Measurements from ENCODE around the gene CACNA1B. TPM values are rescaled to one million over a fixed set of nuclear protein-coding genes. Genes with fewer than 3 reads are reported as not detected.

CACNA1B gene
- total RNA-seq, 6 experiments from 2014 or later: not detected

- H3K27ac Mint-ChIP-seq: no peak overlapping the region
- H3K36me3 Mint-ChIP-seq (ENCODE audit: low read depth): peaks cover 10% of the 10 kb centered on the region; the same call in 1 of the 2 replicates
- H3K4me1 Mint-ChIP-seq (ENCODE audit: low read depth): no peaks in the 10 kb centered on the region
- TF ChIP-seq, protein P1, sequence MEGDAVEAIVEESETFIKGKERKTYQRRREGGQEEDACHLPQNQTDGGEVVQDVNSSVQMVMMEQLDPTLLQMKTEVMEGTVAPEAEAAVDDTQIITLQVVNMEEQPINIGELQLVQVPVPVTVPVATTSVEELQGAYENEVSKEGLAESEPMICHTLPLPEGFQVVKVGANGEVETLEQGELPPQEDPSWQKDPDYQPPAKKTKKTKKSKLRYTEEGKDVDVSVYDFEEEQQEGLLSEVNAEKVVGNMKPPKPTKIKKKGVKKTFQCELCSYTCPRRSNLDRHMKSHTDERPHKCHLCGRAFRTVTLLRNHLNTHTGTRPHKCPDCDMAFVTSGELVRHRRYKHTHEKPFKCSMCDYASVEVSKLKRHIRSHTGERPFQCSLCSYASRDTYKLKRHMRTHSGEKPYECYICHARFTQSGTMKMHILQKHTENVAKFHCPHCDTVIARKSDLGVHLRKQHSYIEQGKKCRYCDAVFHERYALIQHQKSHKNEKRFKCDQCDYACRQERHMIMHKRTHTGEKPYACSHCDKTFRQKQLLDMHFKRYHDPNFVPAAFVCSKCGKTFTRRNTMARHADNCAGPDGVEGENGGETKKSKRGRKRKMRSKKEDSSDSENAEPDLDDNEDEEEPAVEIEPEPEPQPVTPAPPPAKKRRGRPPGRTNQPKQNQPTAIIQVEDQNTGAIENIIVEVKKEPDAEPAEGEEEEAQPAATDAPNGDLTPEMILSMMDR (IDR thresholded peaks at IDR 0.05): no peak
- no peak overlapping the region for H3K4me3 Mint-ChIP-seq
- DNase-seq: no peak
- H3K27me3 Mint-ChIP-seq (ENCODE audit: insufficient read depth): peaks cover 2% of the 10 kb centered on the region
- H3K9me3 Mint-ChIP-seq: peaks cover 76% of the 10 kb centered on the region
Measured at GRCh38 chr9:138098908-138099791, 221.6 kb downstream of the CACNA1B start.

GRCh38 chr9:138099803-138100598 is 222.4 kb downstream of the CACNA1B start:
- TF ChIP-seq, protein P1 (IDR thresholded peaks at IDR 0.05): no peak
- Mint-ChIP-seq H3K27ac (no peak overlapping the region), H3K27me3 (ENCODE audit: insufficient read depth) (peaks cover 2% of the 10 kb centered on the region), H3K4me1 (ENCODE audit: low read depth) (no peaks in the 10 kb centered on the region), H3K36me3 (ENCODE audit: low read depth) (peaks cover 10% of the 10 kb centered on the region; the same call in 1 of the 2 replicates), H3K4me3 (no peak overlapping the region), H3K9me3 (peaks cover 77% of the 10 kb centered on the region)
- no peak for DNase-seq

DNA sequence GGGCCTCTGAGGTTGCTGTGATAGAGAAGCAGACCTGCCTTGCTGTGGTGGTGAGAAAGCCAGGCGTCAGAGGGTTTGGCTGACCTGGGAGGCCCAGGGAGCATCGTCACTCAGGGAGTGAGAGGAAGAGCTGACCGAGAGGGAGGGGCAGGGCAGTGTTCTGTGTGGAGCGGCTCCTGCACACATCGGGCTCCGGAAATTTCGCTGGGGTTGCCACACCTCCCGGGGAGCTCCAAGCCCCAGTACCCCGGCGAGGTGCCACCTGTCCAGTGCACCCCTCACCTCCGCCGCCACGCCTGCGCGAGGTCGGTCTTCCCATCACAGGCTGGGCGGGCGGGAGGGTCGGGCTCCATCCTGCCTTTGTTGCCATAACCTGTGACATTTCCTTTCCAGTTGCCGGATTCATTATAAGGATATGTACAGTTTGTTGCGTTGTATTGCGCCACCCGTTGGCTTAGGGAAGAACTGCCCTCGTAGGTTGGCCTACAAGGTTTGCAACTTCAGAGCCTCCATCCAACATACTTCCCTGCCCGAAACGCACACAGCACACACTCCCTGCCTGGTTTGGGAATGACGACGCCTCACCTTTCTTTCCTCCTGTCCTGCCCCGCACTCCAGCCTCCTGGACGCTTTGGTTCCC is 223.2 kb downstream of the CACNA1B start:
- Mint-ChIP-seq H3K27ac (no peak overlapping the region), H3K9me3 (peaks cover 69% of the 10 kb centered on the region), H3K36me3 (ENCODE audit: low read depth) (peaks cover 10% of the 10 kb centered on the region; the same call in 1 of the 2 replicates), H3K4me1 (ENCODE audit: low read depth) (no peaks in the 10 kb centered on the region), H3K27me3 (ENCODE audit: insufficient read depth) (peaks cover 2% of the 10 kb centered on the region), H3K4me3 (no peak overlapping the region)
- DNase-seq: no peak
- TF ChIP-seq, protein P1 (IDR thresholded peaks at IDR 0.05): no peak

DNA sequence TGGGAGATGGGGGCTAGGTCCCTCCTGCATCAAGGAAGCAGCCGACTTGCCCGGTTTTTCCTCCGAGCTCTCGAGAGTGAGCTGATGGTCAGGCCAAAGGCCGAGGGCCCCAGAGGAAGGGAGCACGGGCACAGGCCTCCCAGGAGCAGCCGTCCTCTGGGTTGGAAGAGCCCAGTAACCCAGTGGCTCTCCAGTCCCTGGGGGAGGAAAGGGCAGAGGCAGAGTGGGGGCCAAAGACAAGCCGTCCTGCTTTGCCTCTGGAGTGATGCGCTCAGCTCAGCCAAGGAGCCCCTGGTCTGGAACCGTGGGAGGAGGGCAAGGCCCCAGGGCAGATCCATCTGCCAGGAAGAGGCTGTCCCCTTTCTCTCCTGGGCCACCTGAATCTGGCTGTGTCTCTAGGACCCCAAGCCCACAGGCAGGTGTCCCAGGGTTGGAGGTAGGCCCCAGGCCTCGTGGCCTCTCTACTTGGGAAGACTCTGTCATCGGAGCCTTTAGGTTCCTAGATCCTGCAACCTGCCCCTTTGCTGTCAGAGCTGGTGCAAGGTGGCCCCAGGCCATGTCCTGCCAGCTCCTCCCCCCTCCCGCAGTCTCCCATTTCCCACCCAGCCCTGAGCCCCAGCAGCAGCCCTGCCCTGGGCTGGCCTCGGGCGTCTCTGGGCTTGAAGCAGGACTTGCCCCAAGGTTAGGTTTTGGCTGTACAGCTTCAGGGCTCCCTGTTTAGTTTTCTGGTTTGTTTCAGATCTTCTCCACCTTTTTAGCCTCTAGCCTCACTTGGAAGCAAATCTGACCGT is 224.1 kb downstream of the CACNA1B start:
- Mint-ChIP-seq H3K36me3 (ENCODE audit: low read depth) (peaks cover 9% of the 10 kb centered on the region), H3K9me3 (peaks cover 75% of the 10 kb centered on the region), H3K4me3 (no peak overlapping the region), H3K27me3 (ENCODE audit: insufficient read depth) (peaks cover 4% of the 10 kb centered on the region), H3K27ac (no peak overlapping the region), H3K4me1 (ENCODE audit: low read depth) (no peaks in the 10 kb centered on the region)
- TF ChIP-seq, protein P1 (IDR thresholded peaks at IDR 0.05): no peak
- DNase-seq: no peak

Measured in HFFc6 (cell line).